ENCODE data around the gene EEF2KMT. TPM values are rescaled to one million over a fixed set of nuclear protein-coding genes. Genes with fewer than 3 reads are reported as not detected.

The EEF2KMT gene
- total and polyA plus RNA-seq, 2 of the 8 experiments (the other 6 are each of a cell fraction or from before 2014, with no cell fraction given): 35.8 to 37.0 TPM

DNA sequence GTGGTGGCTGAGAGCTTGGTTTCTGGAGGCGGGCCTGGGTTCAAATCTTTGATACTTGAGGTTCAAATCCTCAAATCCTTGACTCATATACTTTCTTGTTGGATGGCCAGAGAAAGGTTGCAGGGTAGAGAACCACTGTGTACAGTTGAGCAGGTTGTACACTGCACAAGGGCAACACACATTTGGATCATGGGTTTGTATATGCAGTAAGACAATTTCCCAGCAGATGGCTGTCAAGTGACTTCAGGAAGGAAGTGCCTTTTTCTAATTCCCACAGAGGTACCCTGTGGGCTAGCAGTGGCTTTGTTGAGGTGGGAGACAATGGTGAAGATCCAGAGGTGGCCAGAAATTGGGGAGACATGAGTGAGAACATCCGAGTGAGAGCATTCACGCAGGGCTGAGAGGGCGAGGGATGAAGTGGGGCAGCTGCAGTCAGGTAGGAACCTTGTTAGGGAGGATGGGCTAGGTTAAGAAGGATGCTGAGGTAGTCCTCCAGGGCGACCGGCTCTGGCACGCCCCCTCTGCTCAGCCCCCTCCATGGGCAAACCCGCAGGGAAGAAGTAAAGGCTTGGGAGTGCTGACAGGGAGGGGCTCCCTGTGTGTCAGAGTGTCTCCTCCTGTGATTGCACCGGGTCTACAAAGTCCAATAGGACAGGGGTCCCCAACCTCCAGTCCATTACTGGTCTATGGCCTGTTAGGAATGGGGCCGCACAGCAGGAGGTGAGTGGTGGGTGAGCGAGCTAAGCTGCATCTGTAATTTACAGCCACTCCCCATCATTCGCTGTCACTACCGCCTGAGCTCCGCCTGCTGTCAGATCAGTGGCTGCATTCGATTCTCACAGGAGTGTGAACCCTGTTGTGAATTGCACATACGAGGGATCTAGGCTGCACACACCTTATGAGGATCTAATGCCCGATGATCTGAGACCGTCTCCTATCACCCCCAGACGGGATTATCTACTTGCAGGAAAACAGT, 34.5 kb downstream of the EEF2KMT start:
- Histone ChIP-seq H3K79me1 (ENCODE audit: low read depth, low read length) (no peaks in the 10 kb centered on the region), H3K56ac (replicated peaks; ENCODE audit: insufficient read length, low read depth, low read length) (no peak overlapping the region), H2BK20ac (ENCODE audit: low read length) (peak overlapping the region; percentile 40; the same call in 1 of the 2 replicates), H4K20me1 (replicated peaks in 1 of 2; ENCODE audit: control insufficient read depth in 1 of 2, insufficient read depth in 2 of 2, low read length in 2 of 2) (no peaks in the 10 kb centered on the region), H3K14ac (ENCODE audit: insufficient read length) (no peak overlapping the region), H2BK12ac (ENCODE audit: low read depth, low read length) (0 out of 2 replicates have a peak overlapping the region, but pooled peaks have one; percentile 7), H2BK120ac (replicated peaks; ENCODE audit: low read depth, low read length) (no peak overlapping the region), H3K36me3 (ENCODE audit: control insufficient read depth in 2 of 4, insufficient read depth in 4 of 4, low read length in 3 of 4) (no peaks in the 10 kb centered on the region), H4K91ac (replicated peaks; ENCODE audit: insufficient read length, low read length) (no peak overlapping the region), H3K18ac (ENCODE audit: extremely low read depth, low read length) (no peak overlapping the region), H3K27ac (ENCODE audit: low read depth, low read length) (no peak overlapping the region), H3K27me3 (replicated peaks in 1 of 4; ENCODE audit: control insufficient read depth in 3 of 4, extremely low read depth in 1 of 4, insufficient read depth in 3 of 4, low read length in 3 of 4) (no peaks in the 10 kb centered on the region), H2AFZ (ENCODE audit: low read length) (no peak overlapping the region), H3K4me2 (ENCODE audit: insufficient read depth in 1 of 2, low read depth in 2 of 2, low read length in 2 of 2) (no peak overlapping the region), H3K4ac (replicated peaks; ENCODE audit: insufficient read length, low read depth, low read length) (no peak overlapping the region), H3K4me1 (replicated peaks in 1 of 4; ENCODE audit: control insufficient read depth in 3 of 4, insufficient read depth in 4 of 4, low read length in 3 of 4) (peaks cover 0 to 23% (median 14%) of the 10 kb centered on the region in 4 experiments; a peak in 6 of 7 replicates), H3K9me3 (ENCODE audit: insufficient read depth in 2 of 2, low read depth in 1 of 2, low read length in 1 of 2) (no peaks in the 10 kb centered on the region), H2BK15ac (ENCODE audit: low read length) (0 out of 2 replicates have a peak overlapping the region, but pooled peaks have one; percentile 12), H3K4me3 (ENCODE audit: extremely low read depth in 1 of 4, insufficient read depth in 2 of 4, low read depth in 3 of 4, low read length in 4 of 4) (no peak overlapping the region), H2BK5ac (ENCODE audit: low read depth, low read length) (peak overlapping the region; percentile 35; the same call in 1 of the 2 replicates), H4K5ac (ENCODE audit: insufficient read length, low read depth, low read length) (no peak overlapping the region), H4K8ac (ENCODE audit: extremely low read depth, insufficient read depth, low read length) (no peak overlapping the region), H3K23ac (ENCODE audit: insufficient read length) (no peak overlapping the region), H3K79me2 (ENCODE audit: control insufficient read depth in 1 of 2, insufficient read depth in 2 of 2, low read length in 2 of 2) (no peaks in the 10 kb centered on the region), H2AK5ac (ENCODE audit: low read depth, low read length) (peak overlapping the region; percentile 90; the same call in 1 of the 2 replicates), H3K9ac (replicated peaks in 1 of 4; ENCODE audit: extremely low read depth in 1 of 4, low read depth in 3 of 4, low read length in 3 of 4) (no peak overlapping the region; a peak in 1 of 7 replicates), H3K23me2 (ENCODE audit: low read depth, low read length) (no peaks in the 10 kb centered on the region; the same call in 1 of the 2 replicates)
- ChIA-PET CTCF (ENCODE audit: partially characterized antibody) (interaction anchor here (0.6 to 28.8 kb wide), 3 partner anchors 9 to 37 kb away, joined by 4 to 625 read pairs (median 6); partner anchors contain the start of gene ALG1), POLR2A (ENCODE audit: partially characterized antibody) (interaction anchor here (0.8 to 2.0 kb wide), 5 partner anchors 9 to 16 kb away, joined by 3 to 5 read pairs (median 4); no protein-coding TSS in a partner anchor)
- TF ChIP-seq GABPA (IDR thresholded peaks at IDR 0.05; ENCODE audit: borderline replicate concordance, insufficient read depth, low read length) (no peak), RFX5 (IDR thresholded peaks at IDR 0.05; ENCODE audit: borderline replicate concordance, low read depth, low read length) (no peak), KDM1A (IDR thresholded peaks at IDR 0.05; ENCODE audit: borderline replicate concordance, low read length) (0 out of 2 replicates have a peak, but pooled peaks have one; percentile 54), RNF2 (IDR thresholded peaks at IDR 0.05; ENCODE audit: borderline replicate concordance, low read depth, low read length, missing control alignments, poor library complexity, severe bottlenecking) (no peak), RBBP5 (IDR thresholded peaks at IDR 0.05; ENCODE audit: borderline replicate concordance, low read depth, low read length) (no peak), ZNF274 (IDR thresholded peaks at IDR 0.05; ENCODE audit: borderline replicate concordance, extremely low read depth, low read length) (no peak), SIRT6 (IDR thresholded peaks at IDR 0.05; ENCODE audit: low read length) (no peak)
- DNase-seq (ENCODE audit: low read depth in 1 of 2, low spot score in 2 of 2) (no peak), FAIRE-seq (no peak)
- WGBS, 2 experiments (ENCODE audit: extremely low coverage in 1 of 2, insufficient coverage in 1 of 2, insufficient read length in 1 of 2, insufficient replicate concordance in 2 of 2, low coverage in 1 of 2, low lambda C conversion rate in 2 of 2, missing lambda C conversion rate in 1 of 2): 82% methylated on average over 19 of the region's 19 CpGs; no CpG with 5 or more reads in 1 of the 2 experiments

Data from H1 (cell line).